PFSK-1 (cell line): ENCODE data around the gene CXCL14.

ENCODE experiments used
- FOXP2 ChIP-seq: optimal IDR thresholded peaks from 2 replicates; pipeline ENCODE3; 2011; ENCODE audit warnings: borderline replicate concordance, control low read depth, inconsistent platforms; ENCODE audit not compliant: insufficient read depth; ENCODE audit errors: extremely low read length, extremely low read depth
- POLR2AphosphoS5 ChIP-seq: IDR thresholded peaks from 2 replicates; pipeline ENCODE4 v1.6.1; 2012; ENCODE audit warnings: low read depth, mild to moderate bottlenecking, control low read depth, low read length, moderate library complexity
- SIN3A ChIP-seq: IDR thresholded peaks from 2 replicates; pipeline ENCODE4 v1.6.1; 2012; ENCODE audit warnings: mild to moderate bottlenecking, low read length, moderate library complexity, borderline replicate concordance; ENCODE audit not compliant: insufficient read depth
- TAF1 ChIP-seq: IDR thresholded peaks from 2 replicates; pipeline ENCODE4 v1.6.1; 2012; ENCODE audit warnings: low read length, control low read depth, borderline replicate concordance; ENCODE audit not compliant: insufficient read depth
- TF ChIP-seq, protein P1 (sequence below), 2 experiments: IDR thresholded peaks; 2 replicates each; pipeline versions ENCODE4 v1.6.1 to v1.8.0; 2011 to 2012; ENCODE audit warnings: low read depth in 2 of 2, low read length in 2 of 2, control low read depth in 1 of 2, inconsistent platforms in 1 of 2, mild to moderate bottlenecking in 1 of 2, moderate library complexity in 1 of 2; ENCODE audit not compliant: insufficient read depth in 1 of 2

- TF ChIP-seq TAF1, result no peak
- no peak for TF ChIP-seq POLR2AphosphoS5
- TF ChIP-seq, protein P1, sequence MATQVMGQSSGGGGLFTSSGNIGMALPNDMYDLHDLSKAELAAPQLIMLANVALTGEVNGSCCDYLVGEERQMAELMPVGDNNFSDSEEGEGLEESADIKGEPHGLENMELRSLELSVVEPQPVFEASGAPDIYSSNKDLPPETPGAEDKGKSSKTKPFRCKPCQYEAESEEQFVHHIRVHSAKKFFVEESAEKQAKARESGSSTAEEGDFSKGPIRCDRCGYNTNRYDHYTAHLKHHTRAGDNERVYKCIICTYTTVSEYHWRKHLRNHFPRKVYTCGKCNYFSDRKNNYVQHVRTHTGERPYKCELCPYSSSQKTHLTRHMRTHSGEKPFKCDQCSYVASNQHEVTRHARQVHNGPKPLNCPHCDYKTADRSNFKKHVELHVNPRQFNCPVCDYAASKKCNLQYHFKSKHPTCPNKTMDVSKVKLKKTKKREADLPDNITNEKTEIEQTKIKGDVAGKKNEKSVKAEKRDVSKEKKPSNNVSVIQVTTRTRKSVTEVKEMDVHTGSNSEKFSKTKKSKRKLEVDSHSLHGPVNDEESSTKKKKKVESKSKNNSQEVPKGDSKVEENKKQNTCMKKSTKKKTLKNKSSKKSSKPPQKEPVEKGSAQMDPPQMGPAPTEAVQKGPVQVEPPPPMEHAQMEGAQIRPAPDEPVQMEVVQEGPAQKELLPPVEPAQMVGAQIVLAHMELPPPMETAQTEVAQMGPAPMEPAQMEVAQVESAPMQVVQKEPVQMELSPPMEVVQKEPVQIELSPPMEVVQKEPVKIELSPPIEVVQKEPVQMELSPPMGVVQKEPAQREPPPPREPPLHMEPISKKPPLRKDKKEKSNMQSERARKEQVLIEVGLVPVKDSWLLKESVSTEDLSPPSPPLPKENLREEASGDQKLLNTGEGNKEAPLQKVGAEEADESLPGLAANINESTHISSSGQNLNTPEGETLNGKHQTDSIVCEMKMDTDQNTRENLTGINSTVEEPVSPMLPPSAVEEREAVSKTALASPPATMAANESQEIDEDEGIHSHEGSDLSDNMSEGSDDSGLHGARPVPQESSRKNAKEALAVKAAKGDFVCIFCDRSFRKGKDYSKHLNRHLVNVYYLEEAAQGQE (IDR thresholded peaks at IDR 0.05; ENCODE audit: insufficient read depth in 1 of 2, low read depth in 2 of 2, low read length in 2 of 2), result no peak
- no peak for TF ChIP-seq SIN3A
- TF ChIP-seq FOXP2, result no peak
Measured at GRCh38 chr5:135535820-135536801, 42.7 kb downstream of the CXCL14 start, which contains the start of gene NEUROG1.
